Thyroid gland (tissue), 4 donors: ENCODE results near the gene CTNNA2.

Experiments
- POLR2A ChIP-seq, 2 donors: fragments of 450-650 bp; IDR thresholded peaks; one replicate each; pipeline ENCODE4 v1.6.1; 2017; ENCODE audit warnings: antibody characterized with exemption in 2 of 2, mild to moderate bottlenecking in 2 of 2, moderate library complexity in 1 of 2
- TF ChIP-seq, protein P1 (sequence below), 6 experiments: fragments of 200-600 bp in 3 of 6; fragments of 450-650 bp in 3 of 6; sonication (generic) in 3 of 6; IDR thresholded peaks; one replicate each; pipeline ENCODE4 v1.5.1; 2016 to 2019; ENCODE audit warnings: antibody characterized with exemption in 6 of 6, mild to moderate bottlenecking in 2 of 6, inconsistent platforms in 1 of 6, moderate library complexity in 1 of 6

GRCh38 chr2:80417737-80418136 lies 904.9 kb downstream of the CTNNA2 start:
- TF ChIP-seq, protein P1, sequence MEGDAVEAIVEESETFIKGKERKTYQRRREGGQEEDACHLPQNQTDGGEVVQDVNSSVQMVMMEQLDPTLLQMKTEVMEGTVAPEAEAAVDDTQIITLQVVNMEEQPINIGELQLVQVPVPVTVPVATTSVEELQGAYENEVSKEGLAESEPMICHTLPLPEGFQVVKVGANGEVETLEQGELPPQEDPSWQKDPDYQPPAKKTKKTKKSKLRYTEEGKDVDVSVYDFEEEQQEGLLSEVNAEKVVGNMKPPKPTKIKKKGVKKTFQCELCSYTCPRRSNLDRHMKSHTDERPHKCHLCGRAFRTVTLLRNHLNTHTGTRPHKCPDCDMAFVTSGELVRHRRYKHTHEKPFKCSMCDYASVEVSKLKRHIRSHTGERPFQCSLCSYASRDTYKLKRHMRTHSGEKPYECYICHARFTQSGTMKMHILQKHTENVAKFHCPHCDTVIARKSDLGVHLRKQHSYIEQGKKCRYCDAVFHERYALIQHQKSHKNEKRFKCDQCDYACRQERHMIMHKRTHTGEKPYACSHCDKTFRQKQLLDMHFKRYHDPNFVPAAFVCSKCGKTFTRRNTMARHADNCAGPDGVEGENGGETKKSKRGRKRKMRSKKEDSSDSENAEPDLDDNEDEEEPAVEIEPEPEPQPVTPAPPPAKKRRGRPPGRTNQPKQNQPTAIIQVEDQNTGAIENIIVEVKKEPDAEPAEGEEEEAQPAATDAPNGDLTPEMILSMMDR (IDR thresholded peaks at IDR 0.05): no peak
- no peak for TF ChIP-seq POLR2A (IDR thresholded peaks at IDR 0.05)
